Tibial nerve (tissue), 4 donors: ENCODE measurements around the gene THSD4. TPM values are rescaled to one million over a fixed set of nuclear protein-coding genes. Genes with fewer than 3 reads are reported as not detected.

Source experiments
- DNase-seq, 2 donors: peaks; one replicate each; pipeline ENCODE4 v3.0.0-alpha.2; 2019; ENCODE audit warnings: low spot score in 2 of 2
- H3K27ac ChIP-seq, 4 donors: fragments of 200-600 bp; sonication (generic) in 3 of 4; one replicate each; pipeline ENCODE4 v1.5.1; 2017 to 2019; ENCODE audit warnings: mild to moderate bottlenecking in 1 of 4
- H3K27me3 ChIP-seq, 2 donors: fragments of 200-600 bp; sonication (generic) in 1 of 2; one replicate each; pipeline versions ENCODE4 v1.5.1 to v1.6.0; 2017 to 2019
- H3K36me3 ChIP-seq, 3 donors: fragments of 200-600 bp; sonication (generic); one replicate each; pipeline ENCODE4 v1.5.1; 2018 to 2019
- H3K4me1 ChIP-seq, 4 donors: fragments of 200-600 bp; sonication (generic) in 3 of 4; one replicate each; pipeline ENCODE4 v1.5.1; 2017 to 2019
- H3K4me3 ChIP-seq, 4 donors: fragments of 200-600 bp; sonication (generic) in 3 of 4; one replicate each; pipeline ENCODE4 v1.5.1; 2017 to 2019; ENCODE audit warnings: mild to moderate bottlenecking in 1 of 4, moderate library complexity in 1 of 4
- H3K9me3 ChIP-seq, 4 donors: fragments of 200-600 bp; sonication (generic) in 3 of 4; one replicate each; pipeline ENCODE4 v1.5.1; 2017 to 2019
- CTCF ChIP-seq, 5 experiments: fragments of 200-600 bp in 3 of 5; fragments of 450-650 bp in 2 of 5; sonication (generic) in 3 of 5; IDR thresholded peaks; one replicate each; pipeline ENCODE4 v1.5.1; 2016 to 2019; ENCODE audit warnings: antibody characterized with exemption in 5 of 5, mild to moderate bottlenecking in 3 of 5, moderate library complexity in 2 of 5
- EP300 ChIP-seq, 2 donors: sonication (generic); formaldehyde crosslinking; IDR thresholded peaks; one replicate each; pipeline ENCODE4 v1.6.1; 2017; ENCODE audit warnings: antibody characterized with exemption in 2 of 2, mild to moderate bottlenecking in 1 of 2
- POLR2A ChIP-seq, 2 donors: fragments of 450-650 bp; IDR thresholded peaks; one replicate each; pipeline ENCODE4 v1.6.1; 2017; ENCODE audit warnings: antibody characterized with exemption in 2 of 2, mild to moderate bottlenecking in 2 of 2, moderate library complexity in 2 of 2
- WGBS, 2 donors: methylation state at CpG; one replicate each; pipeline ENCODE4 v1.1.5; 2018; 5-methylcytosine and 5-hydroxymethylcytosine counted together
- total RNA-seq, 4 donors: library from RNA; depleted of rRNA; stranded (reverse); fragments of >200 nt; gene quantifications; one replicate each; pipeline ENCODE4 v1.1.0, GENCODE V29; 2016

THSD4 gene
- total RNA-seq, 4 donors from 2014 or later = 9.6 to 25.1 (median 21.2) TPM

GRCh38 chr15:71228403-71228802, 113.1 kb downstream of the THSD4 start:
- no peak overlapping the region for H3K27ac ChIP-seq
- H3K36me3 ChIP-seq = no peaks in the 10 kb centered on the region
- H3K9me3 ChIP-seq = no peaks in the 10 kb centered on the region
- DNase-seq = no peak
- H3K4me3 ChIP-seq = no peak overlapping the region
- H3K4me1 ChIP-seq = no peaks in the 10 kb centered on the region
- WGBS, 2 donors = 88 to 90% methylated on average over 1 of the region's 1 CpG
- no peaks in the 10 kb centered on the region for H3K27me3 ChIP-seq
- TF ChIP-seq EP300 (IDR thresholded peaks at IDR 0.05) = no peak
- TF ChIP-seq CTCF (IDR thresholded peaks at IDR 0.05) = no peak
- no peak for TF ChIP-seq POLR2A (IDR thresholded peaks at IDR 0.05)

GRCh38 chr15:71230303-71230702, 115.0 kb downstream of the THSD4 start:
- Histone ChIP-seq H3K4me3 (no peak overlapping the region), H3K36me3 (no peaks in the 10 kb centered on the region), H3K4me1 (no peaks in the 10 kb centered on the region), H3K9me3 (no peaks in the 10 kb centered on the region), H3K27ac (no peak overlapping the region), H3K27me3 (no peaks in the 10 kb centered on the region)
- 86 to 89% methylated on average over 8 of the region's 8 CpGs for WGBS, 2 donors
- TF ChIP-seq POLR2A (IDR thresholded peaks at IDR 0.05) (no peak), CTCF (IDR thresholded peaks at IDR 0.05) (no peak), EP300 (IDR thresholded peaks at IDR 0.05) (no peak)
- no peak for DNase-seq

- H3K27me3 ChIP-seq = no peaks in the 10 kb centered on the region
- H3K9me3 ChIP-seq = no peaks in the 10 kb centered on the region
- TF ChIP-seq CTCF (IDR thresholded peaks at IDR 0.05) = no peak
- 53 to 57% methylated on average over 6 of the region's 6 CpGs for WGBS, 2 donors
- H3K4me3 ChIP-seq = no peak overlapping the region
- no peaks in the 10 kb centered on the region for H3K36me3 ChIP-seq
- H3K27ac ChIP-seq = no peak overlapping the region
- DNase-seq = no peak
- no peaks in the 10 kb centered on the region for H3K4me1 ChIP-seq
These were observed 116.5 kb downstream of the THSD4 start for GRCh38 chr15:71231758-71232157.

GRCh38 chr15:71232411-71232810, 117.1 kb downstream of the THSD4 start:
- no peak for DNase-seq

More at GRCh38 chr15:71232411-71232810, 117.1 kb downstream of the THSD4 start:
- no peaks in the 10 kb centered on the region for H3K4me1 ChIP-seq
- H3K9me3 ChIP-seq = no peaks in the 10 kb centered on the region
- no peak for TF ChIP-seq EP300 (IDR thresholded peaks at IDR 0.05)
- TF ChIP-seq CTCF (IDR thresholded peaks at IDR 0.05) = no peak
- no peak for TF ChIP-seq POLR2A (IDR thresholded peaks at IDR 0.05)
- H3K27ac ChIP-seq = no peak overlapping the region
- no peaks in the 10 kb centered on the region for H3K27me3 ChIP-seq
- 78 to 81% methylated on average over 5 of the region's 5 CpGs for WGBS, 2 donors
- no peaks in the 10 kb centered on the region for H3K36me3 ChIP-seq
- no peak overlapping the region for H3K4me3 ChIP-seq
